Lung microvascular endothelial cell (primary cell): Measurements from ENCODE around the gene APEX1. TPM values are rescaled to one million over a fixed set of nuclear protein-coding genes. Genes with fewer than 3 reads are reported as not detected.
"Not testable (repeated sequence)": the region's sequence is repeated elsewhere in the genome, so short reads cannot be mapped to it uniquely, and the experiment has no call there.

Experiments
- DNase-seq, 2 donors: peaks; one replicate each; pipeline versions ENCODE4 v3.0.0 to v3.0.0-alpha.2; 2010; ENCODE audit warnings: low read depth in 2 of 2
- total RNA-seq: library from RNA; depleted of rRNA; stranded (reverse); fragments of >200 nt; gene quantifications from 2 replicates; pipeline ENCODE4 v1.2.1, GENCODE V29; 2014

APEX1 gene
- total RNA-seq, 1 donor from 2014 or later: 61.1 TPM

- DNase-seq: no peak
Observed at GRCh38 chr14:20472536-20473169, 17.6 kb downstream of the APEX1 start.

DNA sequence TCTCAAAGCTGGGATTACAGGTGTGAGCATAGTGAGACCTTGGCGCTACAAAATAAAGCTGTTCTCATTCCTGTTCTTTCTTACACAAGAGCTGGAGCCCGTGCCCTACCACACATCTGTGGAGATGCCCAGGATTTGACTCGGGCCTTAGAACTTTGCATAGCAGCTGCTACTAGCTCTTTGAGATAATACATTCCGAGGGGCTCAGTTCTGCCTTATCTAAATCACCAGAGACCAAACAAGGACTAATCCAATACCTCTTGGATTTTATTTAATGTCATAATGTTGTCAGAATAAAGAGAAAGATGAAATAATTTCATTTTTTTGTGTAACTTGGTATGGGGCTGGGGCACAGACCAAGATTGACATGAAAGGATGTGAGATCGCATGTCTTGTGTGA lies 21.8 kb downstream of the APEX1 start:
- no peak for DNase-seq

- peak; percentile 46 to 48 for DNase-seq
Observed at GRCh38 chr14:20477211-20477876, 22.3 kb downstream of the APEX1 start.

GRCh38 chr14:20478894-20479293 lies 23.9 kb downstream of the APEX1 start:
- no peak for DNase-seq

DNA sequence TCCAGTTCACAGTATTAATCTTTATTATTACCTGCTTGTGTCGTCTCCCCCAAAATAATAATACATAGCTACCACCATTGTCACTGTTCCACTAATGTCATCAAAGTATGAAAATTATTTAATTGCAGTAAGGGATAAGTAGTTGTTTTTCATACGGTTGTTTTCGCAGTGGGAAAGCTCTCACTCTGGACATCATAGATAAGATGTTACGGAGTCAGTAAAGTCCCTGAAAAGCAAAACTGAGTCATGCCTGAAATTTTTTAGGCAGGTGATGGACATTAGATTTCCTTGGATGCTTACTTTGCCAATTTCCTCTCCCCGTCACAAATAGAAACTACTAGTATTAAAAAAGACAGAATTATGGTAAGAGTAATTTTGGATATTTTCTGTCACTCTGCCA lies 27.4 kb downstream of the APEX1 start:
- DNase-seq: no peak

GRCh38 chr14:20485900-20486299 lies 30.9 kb downstream of the APEX1 start:
- DNase-seq: no peak

- no peak for DNase-seq
Observed at GRCh38 chr14:20486684-20487395, 31.8 kb downstream of the APEX1 start.

DNA sequence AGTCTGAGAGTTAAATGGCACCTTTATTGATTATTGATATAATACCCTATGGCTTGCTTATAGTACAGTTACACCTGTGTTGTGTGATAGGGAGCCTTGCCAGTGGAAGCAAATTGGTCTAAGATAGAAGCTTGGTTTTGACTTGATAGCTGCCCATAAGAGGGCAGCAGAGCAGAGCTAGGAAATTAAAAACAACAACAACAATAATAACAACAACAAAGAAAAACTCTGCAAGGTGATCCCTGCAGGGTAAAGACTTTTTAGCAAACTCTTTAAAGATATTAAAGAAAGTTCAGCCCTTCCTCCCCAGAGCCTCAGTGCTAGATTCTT lies 32.3 kb downstream of the APEX1 start:
- no peak for DNase-seq

GRCh38 chr14:20489093-20489994 lies 34.3 kb downstream of the APEX1 start:
- no peak for DNase-seq

GRCh38 chr14:20490563-20490962 lies 35.5 kb downstream of the APEX1 start:
- no peak for DNase-seq

DNA sequence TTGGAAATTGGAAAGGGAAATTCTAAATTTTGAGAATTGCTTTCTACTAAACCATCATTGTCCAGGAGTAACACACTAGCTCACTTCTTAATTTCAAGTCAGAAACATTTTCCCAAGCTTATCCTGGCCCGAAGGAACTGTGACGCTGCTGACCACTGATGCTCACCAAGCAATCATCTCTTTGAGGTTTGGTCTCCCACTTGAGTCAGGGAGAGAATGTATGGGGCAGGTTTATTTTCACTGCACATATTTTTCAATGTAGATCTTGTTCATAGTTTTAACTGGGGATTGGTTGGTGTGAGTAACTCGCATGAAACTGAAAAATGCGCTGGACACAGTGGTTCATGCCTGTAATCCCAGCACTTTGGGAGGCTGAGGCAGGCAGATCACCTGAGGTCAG lies 37.5 kb downstream of the APEX1 start:
- no peak for DNase-seq

- no peak for DNase-seq
Observed at GRCh38 chr14:20493634-20494033, 38.6 kb downstream of the APEX1 start.

DNA sequence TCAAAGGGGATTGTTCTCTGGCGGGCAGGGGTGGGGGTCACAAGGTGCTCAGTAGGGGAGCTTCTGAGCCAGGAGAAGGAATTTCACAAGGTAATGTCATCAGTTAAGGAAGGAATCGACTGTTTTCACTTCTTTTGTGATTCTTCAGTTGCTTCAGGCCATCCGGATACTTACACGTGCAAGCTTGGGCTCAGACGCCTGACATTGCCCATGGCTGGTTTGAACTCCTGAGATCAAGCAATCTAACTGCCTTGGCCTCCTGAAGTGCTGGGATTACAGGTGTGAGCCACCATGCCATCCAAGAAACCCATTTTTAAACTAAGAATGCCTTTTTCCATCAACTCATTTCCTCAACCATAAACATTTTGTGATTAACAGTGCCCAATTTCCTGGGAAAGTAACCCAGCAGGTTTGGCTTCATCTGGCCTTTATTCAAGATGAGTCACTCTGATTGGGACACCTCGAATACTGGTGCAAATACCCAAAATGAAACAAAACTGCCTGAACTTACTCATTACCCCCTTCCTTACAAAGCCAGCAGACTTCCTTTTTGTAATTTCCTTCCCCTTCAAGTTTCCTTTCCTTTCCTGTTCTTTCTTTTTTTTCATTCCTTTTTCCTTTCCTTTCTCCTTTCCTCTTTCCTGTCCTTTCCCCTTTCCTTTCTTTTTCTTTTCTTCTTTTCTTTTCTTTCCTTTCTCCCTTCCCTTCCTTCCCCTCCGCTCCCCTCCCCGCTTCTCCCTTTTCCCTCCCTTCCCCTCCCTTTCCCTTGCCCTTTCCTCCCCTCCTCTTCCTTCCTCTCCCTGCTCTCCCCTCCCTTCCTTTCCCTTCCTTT lies 40.1 kb downstream of the APEX1 start:
- peak; percentile 56 to 62 for DNase-seq

GRCh38 chr14:20498622-20499021 lies 43.6 kb downstream of the APEX1 start:
- no peak for DNase-seq

GRCh38 chr14:20499108-20499507 lies 44.1 kb downstream of the APEX1 start:
- DNase-seq: peak; percentile 74 to 82

- no peak for DNase-seq
Observed at GRCh38 chr14:20499881-20500280, 44.9 kb downstream of the APEX1 start.

- peak; percentile 64 to 71 for DNase-seq
Observed at GRCh38 chr14:20501346-20501745, 46.3 kb downstream of the APEX1 start.

DNA sequence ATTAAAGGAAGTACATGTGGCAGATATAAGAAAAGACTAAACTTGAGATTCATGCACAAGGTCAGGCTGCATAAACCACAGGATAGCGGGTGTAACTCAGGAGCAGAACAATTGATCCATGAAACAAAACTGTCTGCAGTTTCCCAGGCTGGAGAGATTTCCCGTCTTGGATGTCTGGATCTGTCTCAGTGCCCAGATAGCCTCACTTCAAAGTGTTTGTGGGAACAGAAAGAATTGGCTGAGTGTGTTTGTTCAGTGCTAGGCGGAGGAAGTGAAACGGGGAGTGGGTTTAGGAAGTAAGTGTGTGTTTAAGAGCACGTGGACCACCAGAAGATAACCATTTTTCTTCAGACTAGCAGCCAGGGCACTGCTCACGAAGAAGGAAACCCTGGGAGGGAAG lies 48.9 kb downstream of the APEX1 start:
- DNase-seq: peak in 1 of 2 donors; percentile 70

DNA sequence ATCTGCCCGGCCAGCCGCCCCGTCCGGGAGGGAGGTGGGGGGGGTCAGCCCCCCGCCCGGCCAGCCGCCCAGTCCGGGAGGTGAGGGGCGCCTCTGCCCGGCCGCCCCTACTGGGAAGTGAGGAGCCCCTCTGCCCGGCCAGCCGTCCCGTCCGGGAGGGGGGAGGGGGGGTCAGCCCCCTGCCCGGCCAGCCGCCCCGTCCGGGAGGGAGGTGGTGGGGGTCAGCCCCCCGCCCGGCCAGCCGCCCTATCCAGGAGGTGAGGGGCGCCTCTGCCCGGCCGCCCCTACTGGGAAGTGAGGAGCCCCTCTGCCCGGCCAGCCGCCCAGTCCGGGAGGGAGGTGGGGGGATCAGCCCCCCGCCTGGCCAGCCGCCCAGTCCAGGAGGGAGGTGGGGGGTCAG lies 51.2 kb downstream of the APEX1 start:
- not testable (repeated sequence) for DNase-seq

DNA sequence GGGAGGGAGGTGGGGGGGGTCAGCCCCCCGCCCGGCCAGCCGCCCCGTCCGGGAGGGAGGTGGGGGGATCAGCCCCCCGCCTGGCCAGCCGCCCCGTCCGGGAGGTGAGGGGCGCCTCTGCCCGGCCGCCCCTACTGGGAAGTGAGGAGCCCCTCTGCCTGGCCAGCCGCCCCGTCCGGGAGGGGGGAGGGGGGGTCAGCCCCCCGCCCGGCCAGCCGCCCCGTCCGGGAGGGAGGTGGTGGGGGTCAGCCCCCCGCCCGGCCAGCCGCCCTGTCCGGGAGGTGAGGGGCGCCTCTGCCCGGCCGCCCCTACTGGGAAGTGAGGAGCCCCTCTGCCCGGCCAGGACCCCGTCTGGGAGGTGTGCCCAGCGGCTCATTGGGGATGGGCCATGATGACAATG lies 51.7 kb downstream of the APEX1 start:
- DNase-seq: not testable (repeated sequence)
